ENCODE results near the gene TAS2R38.

GRCh38 chr7:142009187-142009586 is 35.6 kb upstream of the TAS2R38 start:
- TF ChIP-seq CTCF (IDR thresholded peaks at IDR 0.05) (no peak), POLR2A (IDR thresholded peaks at IDR 0.05) (no peak), POLR2AphosphoS5 (IDR thresholded peaks at IDR 0.05) (no peak), EP300 (IDR thresholded peaks at IDR 0.05) (no peak)
